Smooth muscle cell (in vitro differentiated cells): ENCODE results near the gene DCAF8. TPM values are rescaled to one million over a fixed set of nuclear protein-coding genes. Genes with fewer than 3 reads are reported as not detected.

Experiments used
- DNase-seq: peaks from one replicate; lab custom pipeline; 2025; ENCODE audit not compliant: unreplicated experiment; lab: John Stamatoyannopoulos, UW
- H2AFZ ChIP-seq: fragments of 200-600 bp; sonication (generic); 2 replicates; pipeline ENCODE4 v1.6.0; 2016; ENCODE audit warnings: antibody characterized with exemption, low read depth, mild to moderate bottlenecking
- H3F3A ChIP-seq: fragments of 200-600 bp; sonication (generic); 2 replicates; pipeline ENCODE4 v1.6.0; 2017; ENCODE audit warnings: antibody characterized with exemption, low read depth
- H3K27ac ChIP-seq: fragments of 200-600 bp; sonication (generic); 2 replicates; pipeline ENCODE4 v1.5.1; 2016; ENCODE audit warnings: low read depth, mild to moderate bottlenecking
- H3K27me3 ChIP-seq: fragments of 200-600 bp; sonication (generic); 2 replicates; pipeline ENCODE4 v1.6.1; 2016; ENCODE audit warnings: low read depth, mild to moderate bottlenecking
- H3K36me3 ChIP-seq: fragments of 200-600 bp; sonication (generic); 2 replicates; pipeline ENCODE4 v1.5.1; 2016; ENCODE audit warnings: low read depth
- H3K4me1 ChIP-seq: fragments of 200-600 bp; sonication (generic); 2 replicates; pipeline ENCODE4 v1.5.1; 2016; ENCODE audit warnings: low read depth
- H3K4me2 ChIP-seq: fragments of 200-600 bp; sonication (generic); 2 replicates; pipeline ENCODE4 v1.6.0; 2016; ENCODE audit warnings: mild to moderate bottlenecking
- H3K4me3 ChIP-seq: fragments of 200-600 bp; sonication (generic); 2 replicates; pipeline ENCODE4 v1.5.1; 2016; ENCODE audit warnings: mild to moderate bottlenecking
- H3K79me2 ChIP-seq: fragments of 200-600 bp; sonication (generic); 2 replicates; pipeline ENCODE4 v1.6.0; 2016; ENCODE audit warnings: low read depth, mild to moderate bottlenecking
- H3K9ac ChIP-seq: fragments of 200-600 bp; sonication (generic); 2 replicates; pipeline ENCODE4 v1.6.0; 2016; ENCODE audit warnings: low read depth
- H3K9me3 ChIP-seq: fragments of 200-600 bp; sonication (generic); replicated peaks from 2 replicates; pipeline ENCODE4 v1.5.1; 2016; ENCODE audit warnings: low read depth
- H4K20me1 ChIP-seq: fragments of 200-600 bp; sonication (generic); 2 replicates; pipeline ENCODE4 v1.6.0; 2016; ENCODE audit warnings: low read depth
- CTCF ChIP-seq: fragments of 200-600 bp; sonication (generic); IDR thresholded peaks from 2 replicates; pipeline ENCODE4 v1.5.1; 2017; ENCODE audit warnings: borderline replicate concordance, mild to moderate bottlenecking, antibody characterized with exemption; ENCODE audit not compliant: insufficient read depth, poor library complexity, severe bottlenecking
- WGBS: methylation state at CpG from one replicate; pipeline ENCODE4 v1.1.7; 2016; ENCODE audit warnings: low lambda C conversion rate; 5-methylcytosine and 5-hydroxymethylcytosine counted together
- polyA plus RNA-seq: library from polyadenylated mRNA; unstranded; fragments of >200 nt; fragmentation: Nextera tagmentation; extraction: Ambion mirVana; gene quantifications from 2 replicates; pipeline ENCODE4 v1.2.1, GENCODE V29; 2016
- total RNA-seq: library from RNA; depleted of rRNA; stranded (reverse); fragments of >200 nt; gene quantifications from 2 replicates; pipeline ENCODE4 v1.2.3, GENCODE V29; 2014

The DCAF8 gene
- total and polyA plus RNA-seq, 2 experiments from 2014 or later = 63.6 to 79.9 TPM

GRCh38 chr1:160222546-160222945, 39.8 kb downstream of the DCAF8 start:
- no peak for DNase-seq
- H2AFZ ChIP-seq = no peak overlapping the region

GRCh38 chr1:160221089-160221488, 41.3 kb downstream of the DCAF8 start:
- Histone ChIP-seq H3K4me1 (peaks cover 6% of the 10 kb centered on the region), H2AFZ (no peak overlapping the region), H3K9me3 (no peaks in the 10 kb centered on the region), H3K4me3 (no peak overlapping the region), H4K20me1 (no peaks in the 10 kb centered on the region), H3K79me2 (no peaks in the 10 kb centered on the region), H3F3A (peaks cover 23% of the 10 kb centered on the region), H3K27ac (no peak overlapping the region), H3K9ac (no peak overlapping the region), H3K36me3 (peaks cover 4% of the 10 kb centered on the region), H3K4me2 (no peak overlapping the region), H3K27me3 (no peaks in the 10 kb centered on the region)
- no peak for TF ChIP-seq CTCF
- no peak for DNase-seq

More at GRCh38 chr1:160222546-160222945, 39.8 kb downstream of the DCAF8 start:
- no peak for TF ChIP-seq CTCF
- Histone ChIP-seq H3F3A (peaks cover 23% of the 10 kb centered on the region), H3K27me3 (no peaks in the 10 kb centered on the region), H4K20me1 (peaks cover 2% of the 10 kb centered on the region), H3K9ac (no peak overlapping the region), H3K9me3 (no peaks in the 10 kb centered on the region), H3K4me2 (no peak overlapping the region), H3K27ac (no peak overlapping the region), H3K4me3 (no peak overlapping the region), H3K36me3 (peaks cover 4% of the 10 kb centered on the region), H3K4me1 (peaks cover 6% of the 10 kb centered on the region), H3K79me2 (no peaks in the 10 kb centered on the region)
- 95% methylated on average over 3 of the region's 3 CpGs for WGBS

- TF ChIP-seq CTCF = no peak
- Histone ChIP-seq H4K20me1 (no peaks in the 10 kb centered on the region), H3K9ac (no peak overlapping the region), H3K27me3 (no peaks in the 10 kb centered on the region), H3K79me2 (no peaks in the 10 kb centered on the region), H3K4me2 (no peak overlapping the region), H3K4me1 (peaks cover 6% of the 10 kb centered on the region), H3F3A (peaks cover 23% of the 10 kb centered on the region), H3K9me3 (no peaks in the 10 kb centered on the region), H3K27ac (peak overlapping the region; percentile 70), H3K36me3 (peaks cover 4% of the 10 kb centered on the region), H2AFZ (no peak overlapping the region), H3K4me3 (no peak overlapping the region)
- DNase-seq = no peak
- 93% methylated on average over 2 of the region's 2 CpGs for WGBS
Measured at GRCh38 chr1:160220301-160220700, 42.0 kb downstream of the DCAF8 start.
